CD4-positive, alpha-beta T cell (primary cell): ENCODE results near the gene CMPK2. TPM values are rescaled to one million over a fixed set of nuclear protein-coding genes. Genes with fewer than 3 reads are reported as not detected.

Source experiments
- ATAC-seq: fragments of 200-7000 bp; cut with Tn5 transposase; one replicate; pipeline ENCODE4 v1.10.0; 2022; ENCODE audit warnings: mild to moderate bottlenecking; ENCODE audit not compliant: poor library complexity
- CTCF ChIA-PET: fragments of 350-600 bp; sonication (Branson Sonifier 250); formaldehyde crosslinking; loops from one replicate; lab custom pipeline; 2021; ENCODE audit warnings: antibody characterized with exemption, inconsistent platforms; lab: Charles Lee
- POLR2A ChIA-PET: fragments of 350-600 bp; sonication (Branson Sonifier 250); formaldehyde crosslinking; loops from one replicate; lab custom pipeline; 2021; ENCODE audit warnings: antibody characterized with exemption, inconsistent platforms; lab: Charles Lee
- DNase-seq, 14 experiments: peaks; one replicate each; pipeline ENCODE4 v3.0.0-alpha.2; 2013 to 2020; ENCODE audit warnings: mixed read lengths in 2 of 14
- H3K27ac ChIP-seq, 2 donors: one replicate each; pipeline versions ENCODE4 v1.5.1 to v1.7.0; 2013; ENCODE audit warnings: low read length in 2 of 2, low read depth in 1 of 2, mild to moderate bottlenecking in 1 of 2
- H3K27me3 ChIP-seq, 2 experiments: 1 replicate in 1 of 2; 2 replicates in 1 of 2; pipeline versions ENCODE4 v1.6.1 to v1.7.0; 2013; ENCODE audit warnings: low read length in 2 of 2, control low read depth in 1 of 2, mild to moderate bottlenecking in 1 of 2, moderate library complexity in 1 of 2; ENCODE audit not compliant: insufficient read depth in 2 of 2, control insufficient read depth in 1 of 2
- H3K36me3 ChIP-seq: one replicate; pipeline ENCODE4 v1.6.1; 2013; ENCODE audit warnings: low read length, control low read depth; ENCODE audit not compliant: insufficient read depth
- H3K4me1 ChIP-seq: one replicate; pipeline ENCODE4 v1.6.1; 2013; ENCODE audit warnings: low read length, control low read depth; ENCODE audit not compliant: insufficient read depth
- H3K4me3 ChIP-seq: one replicate; pipeline ENCODE4 v1.5.1; 2013; ENCODE audit warnings: mild to moderate bottlenecking, low read length, moderate library complexity
- H3K9me3 ChIP-seq, 2 experiments: 1 replicate in 1 of 2; 2 replicates in 1 of 2; pipeline versions ENCODE4 v1.6.1 to v1.7.0; 2013; ENCODE audit warnings: low read length in 2 of 2, mild to moderate bottlenecking in 2 of 2, control low read depth in 1 of 2, moderate library complexity in 1 of 2; ENCODE audit not compliant: control insufficient read depth in 1 of 2, insufficient read depth in 1 of 2
- H3K27ac Mint-ChIP-seq: one replicate; pipeline ENCODE4 v1.8.0; 2020; ENCODE audit warnings: mixed read lengths
- H3K27me3 Mint-ChIP-seq: one replicate; pipeline ENCODE4 v1.8.0; 2021; ENCODE audit warnings: mixed read lengths
- H3K36me3 Mint-ChIP-seq: one replicate; pipeline ENCODE4 v1.8.0; 2021; ENCODE audit warnings: low read depth, mixed read lengths
- H3K4me1 Mint-ChIP-seq: one replicate; pipeline ENCODE4 v1.8.0; 2021; ENCODE audit warnings: low read depth, mixed read lengths
- H3K4me3 Mint-ChIP-seq: one replicate; pipeline ENCODE4 v1.8.0; 2020; ENCODE audit warnings: mild to moderate bottlenecking, mixed read lengths
- H3K9me3 Mint-ChIP-seq: one replicate; pipeline ENCODE4 v1.8.0; 2020; ENCODE audit warnings: mixed read lengths
- intact Hi-C, 2 experiments: fragments of 100-400 bp; cut with DNase I in 1 of 2; cut with micrococcal nuclease in 1 of 2; formaldehyde crosslinking; loops; one replicate each; pipeline versions ENCODE4 v1.15.1 to v1.9.0; 2023 to 2025; cut with DNase I, micrococcal nuclease
- total RNA-seq, 174 experiments: library from RNA in 2 of 174; stranded (reverse) in 2 of 174; gene quantifications; one replicate each; pipeline ENCODE4 v1.2.3 and lab custom pipeline; 2021 to 2026
- TF ChIP-seq, protein P1 (sequence below): fragments of 200-600 bp; IDR thresholded peaks from one replicate; pipeline ENCODE4 v1.8.0; 2022; ENCODE audit warnings: antibody characterized with exemption, mild to moderate bottlenecking

The CMPK2 gene
- total RNA-seq, 2 experiments from 2014 or later: 6.5 to 7.6 TPM

DNA sequence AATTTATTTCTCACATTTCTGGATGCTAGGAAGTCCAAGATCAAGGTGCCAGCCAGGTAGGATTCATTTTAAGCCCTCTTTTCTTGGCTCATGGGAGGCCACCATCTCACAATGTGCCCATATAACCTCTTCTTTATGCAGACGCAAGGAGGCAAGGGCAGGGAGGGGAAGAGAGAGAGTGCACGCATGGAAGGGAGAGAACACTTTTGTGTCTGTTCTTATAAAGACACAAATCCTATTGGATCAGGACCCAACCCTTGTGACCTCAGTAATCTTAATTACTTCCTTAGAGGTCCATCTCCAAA lies 32.5 kb downstream of the CMPK2 start:
- intact Hi-C loops: no loop called here
- H3K36me3 ChIP-seq: no peaks in the 10 kb centered on the region
- peaks cover 32% of the 10 kb centered on the region for H3K36me3 Mint-ChIP-seq
- peaks cover 18% of the 10 kb centered on the region for H3K9me3 Mint-ChIP-seq
- ChIA-PET POLR2A (no interaction called here), CTCF (no interaction called here)
- DNase-seq (no peak), ATAC-seq (no peak)
- TF ChIP-seq, protein P1, sequence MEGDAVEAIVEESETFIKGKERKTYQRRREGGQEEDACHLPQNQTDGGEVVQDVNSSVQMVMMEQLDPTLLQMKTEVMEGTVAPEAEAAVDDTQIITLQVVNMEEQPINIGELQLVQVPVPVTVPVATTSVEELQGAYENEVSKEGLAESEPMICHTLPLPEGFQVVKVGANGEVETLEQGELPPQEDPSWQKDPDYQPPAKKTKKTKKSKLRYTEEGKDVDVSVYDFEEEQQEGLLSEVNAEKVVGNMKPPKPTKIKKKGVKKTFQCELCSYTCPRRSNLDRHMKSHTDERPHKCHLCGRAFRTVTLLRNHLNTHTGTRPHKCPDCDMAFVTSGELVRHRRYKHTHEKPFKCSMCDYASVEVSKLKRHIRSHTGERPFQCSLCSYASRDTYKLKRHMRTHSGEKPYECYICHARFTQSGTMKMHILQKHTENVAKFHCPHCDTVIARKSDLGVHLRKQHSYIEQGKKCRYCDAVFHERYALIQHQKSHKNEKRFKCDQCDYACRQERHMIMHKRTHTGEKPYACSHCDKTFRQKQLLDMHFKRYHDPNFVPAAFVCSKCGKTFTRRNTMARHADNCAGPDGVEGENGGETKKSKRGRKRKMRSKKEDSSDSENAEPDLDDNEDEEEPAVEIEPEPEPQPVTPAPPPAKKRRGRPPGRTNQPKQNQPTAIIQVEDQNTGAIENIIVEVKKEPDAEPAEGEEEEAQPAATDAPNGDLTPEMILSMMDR: no peak
- no peak overlapping the region for H3K27ac Mint-ChIP-seq
- no peaks in the 10 kb centered on the region for H3K27me3 ChIP-seq
- peaks cover 0 to 10% of the 10 kb centered on the region in 2 experiments for H3K9me3 ChIP-seq
- peaks cover 5% of the 10 kb centered on the region for H3K4me1 Mint-ChIP-seq
- no peaks in the 10 kb centered on the region for H3K4me1 ChIP-seq
- no peak overlapping the region for H3K27ac ChIP-seq
- H3K27me3 Mint-ChIP-seq: no peaks in the 10 kb centered on the region
- no peak overlapping the region for H3K4me3 ChIP-seq
- H3K4me3 Mint-ChIP-seq: no peak overlapping the region

DNA sequence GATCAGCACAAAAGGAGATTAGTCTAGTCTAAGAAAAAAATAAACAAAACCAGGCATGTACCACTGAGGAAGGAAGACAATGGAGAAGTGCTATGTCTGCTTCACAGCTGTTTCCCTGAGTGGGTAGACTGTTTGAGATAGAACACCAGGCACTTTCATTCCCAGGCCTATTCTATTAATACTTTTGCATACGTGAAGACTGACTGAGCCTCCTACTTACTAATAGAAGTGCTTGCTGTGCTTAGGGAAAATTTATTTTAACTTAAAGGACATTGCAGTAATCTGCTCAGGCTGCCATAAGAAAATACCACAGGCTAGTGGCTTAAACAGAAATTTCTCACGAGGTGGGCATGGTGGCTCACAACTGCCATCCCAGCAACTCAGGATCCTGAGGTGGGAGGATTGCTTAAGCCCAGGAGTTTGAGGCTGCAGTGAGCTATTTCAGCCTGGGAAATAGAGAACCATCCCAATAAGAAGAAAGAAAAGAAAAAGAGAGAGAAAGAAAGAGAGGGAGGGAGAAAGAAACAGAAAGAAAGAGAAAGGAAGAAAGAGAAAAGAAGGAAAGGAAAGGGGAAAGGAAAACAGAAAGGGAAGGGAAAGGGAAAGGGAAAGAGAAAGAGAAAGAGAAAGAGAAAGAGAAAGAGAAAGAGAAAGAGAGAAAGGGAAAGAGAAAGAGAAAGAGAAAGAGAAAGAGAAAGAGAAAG lies 33.0 kb downstream of the CMPK2 start:
- Histone ChIP-seq H3K4me3 (no peak overlapping the region), H3K27me3 (no peaks in the 10 kb centered on the region), H3K9me3 (peaks cover 0 to 10% of the 10 kb centered on the region in 2 experiments), H3K27ac (peak overlapping the region in 1 of 2 donors; percentile 1), H3K4me1 (no peaks in the 10 kb centered on the region), H3K36me3 (no peaks in the 10 kb centered on the region)
- POLR2A ChIA-PET: no interaction called here
- Mint-ChIP-seq H3K36me3 (peaks cover 29% of the 10 kb centered on the region), H3K27me3 (no peaks in the 10 kb centered on the region), H3K9me3 (peaks cover 18% of the 10 kb centered on the region), H3K27ac (no peak overlapping the region), H3K4me3 (no peak overlapping the region), H3K4me1 (peaks cover 10% of the 10 kb centered on the region)
- TF ChIP-seq, protein P1: no peak
- CTCF ChIA-PET: no interaction called here
- intact Hi-C loops: no loop called here
- ATAC-seq (no peak), DNase-seq (peak in 1 of 14 experiments; percentile 34)

DNA sequence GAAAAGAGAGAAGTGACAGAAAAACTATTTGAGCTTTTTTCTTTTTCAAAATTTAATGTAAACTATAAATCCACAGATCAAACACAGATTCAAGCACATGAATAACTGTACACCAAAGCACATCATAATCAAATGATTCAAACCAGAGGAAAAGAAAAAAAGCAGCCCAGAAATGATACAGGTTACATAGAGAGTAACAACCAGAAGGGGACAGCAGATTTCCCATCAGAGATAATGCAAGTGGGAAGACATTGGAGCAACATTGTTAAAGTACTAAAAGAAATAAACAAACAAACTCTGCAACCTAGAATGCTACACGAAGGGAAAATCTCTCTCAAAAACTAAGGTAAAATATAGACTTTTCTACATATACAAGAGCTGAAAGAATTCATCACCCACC lies 34.5 kb downstream of the CMPK2 start:
- CTCF ChIA-PET: no interaction called here
- Mint-ChIP-seq H3K27ac (no peak overlapping the region), H3K4me3 (no peak overlapping the region), H3K9me3 (peaks cover 18% of the 10 kb centered on the region), H3K27me3 (no peaks in the 10 kb centered on the region), H3K36me3 (peaks cover 29% of the 10 kb centered on the region), H3K4me1 (peaks cover 20% of the 10 kb centered on the region)
- intact Hi-C loops: no loop called here
- no peak for ATAC-seq
- Histone ChIP-seq H3K27ac (no peak overlapping the region), H3K27me3 (no peaks in the 10 kb centered on the region), H3K4me3 (no peak overlapping the region), H3K4me1 (no peaks in the 10 kb centered on the region), H3K36me3 (no peaks in the 10 kb centered on the region), H3K9me3 (peaks cover 0 to 10% of the 10 kb centered on the region in 2 experiments)
- TF ChIP-seq, protein P1: no peak
- DNase-seq: no peak
- POLR2A ChIA-PET: no interaction called here
